Body of pancreas (tissue), 4 donors: ENCODE data around the gene F2R. TPM values are rescaled to one million over a fixed set of nuclear protein-coding genes. Genes with fewer than 3 reads are reported as not detected.
A peak's percentile ranks its signal among the peaks of the same experiment; 100 is the strongest.

ENCODE experiments used
- ATAC-seq: fragments of 150-250 bp; one replicate; pipeline ENCODE4 v1.9.1; 2016
- DNase-seq, 4 donors: peaks; one replicate each; pipeline ENCODE4 v3.0.0-alpha.2; 2019
- H3K27ac ChIP-seq, 4 donors: fragments of 200-600 bp; sonication (generic); 1 replicate in 3 of 4; 2 replicates in 1 of 4; pipeline versions ENCODE4 v1.5.1 to v1.6.1; 2016 to 2019; ENCODE audit warnings: mild to moderate bottlenecking in 1 of 4, mixed read lengths in 1 of 4, moderate library complexity in 1 of 4
- H3K27me3 ChIP-seq, 2 donors: fragments of 200-600 bp; sonication (generic); one replicate each; pipeline ENCODE4 v1.6.0; 2016; ENCODE audit warnings: mild to moderate bottlenecking in 1 of 2
- H3K36me3 ChIP-seq, 2 donors: fragments of 200-600 bp; sonication (generic); replicated peaks in 1 of 2; 2 replicates each; pipeline ENCODE4 v1.5.1; 2016; ENCODE audit warnings: low read depth in 2 of 2; ENCODE audit not compliant: insufficient read depth in 1 of 2
- H3K4me1 ChIP-seq: fragments of 200-600 bp; sonication (generic); one replicate; pipeline ENCODE4 v1.6.0; 2016
- H3K4me3 ChIP-seq, 2 donors: fragments of 200-600 bp; sonication (generic); 1 replicate in 1 of 2; 2 replicates in 1 of 2; pipeline ENCODE4 v1.5.1; 2016 to 2019
- H3K9me3 ChIP-seq, 3 donors: fragments of 200-600 bp; sonication (generic); 1 replicate in 2 of 3; 2 replicates in 1 of 3; pipeline ENCODE4 v1.5.1; 2016
- POLR2A ChIP-seq, 3 donors: fragments of 450-650 bp; IDR thresholded peaks; one replicate each; pipeline ENCODE4 v1.6.1; 2016; ENCODE audit warnings: antibody characterized with exemption in 3 of 3, mild to moderate bottlenecking in 2 of 3
- WGBS, 2 donors: methylation state at CpG; one replicate each; pipeline ENCODE4 v1.1.5; 2017; 5-methylcytosine and 5-hydroxymethylcytosine counted together
- intact Hi-C: fragments of 100-400 bp; cut with DNase I; formaldehyde crosslinking; loops from one replicate; pipeline ENCODE4 v1.15.1; 2023
- total RNA-seq, 2 donors: library from RNA; depleted of rRNA; stranded (reverse); fragments of >200 nt; gene quantifications; one replicate each; pipeline ENCODE4 v1.1.0, GENCODE V29; 2016
- TF ChIP-seq, protein P1 (sequence below), 7 experiments: fragments of 450-650 bp in 4 of 7; fragments of 200-600 bp in 3 of 7; sonication (generic) in 3 of 7; IDR thresholded peaks; one replicate each; pipeline ENCODE4 v1.5.1; 2016 to 2019; ENCODE audit warnings: antibody characterized with exemption in 7 of 7

The F2R gene
- total RNA-seq, 2 donors from 2014 or later: 2.3 to 13.0 TPM

- Histone ChIP-seq H3K4me3 (no peak overlapping the region), H3K27me3 (no peaks in the 10 kb centered on the region), H3K36me3 (no peaks in the 10 kb centered on the region), H3K27ac (no peak overlapping the region), H3K9me3 (peaks cover 0 to 14% (median 0%) of the 10 kb centered on the region in 3 donors), H3K4me1 (no peaks in the 10 kb centered on the region)
- intact Hi-C loops: no loop called here
- WGBS, 2 donors: 64 to 79% methylated on average over 5 of the region's 5 CpGs
- DNase-seq: no peak
- TF ChIP-seq POLR2A (IDR thresholded peaks at IDR 0.05): no peak
- TF ChIP-seq, protein P1, sequence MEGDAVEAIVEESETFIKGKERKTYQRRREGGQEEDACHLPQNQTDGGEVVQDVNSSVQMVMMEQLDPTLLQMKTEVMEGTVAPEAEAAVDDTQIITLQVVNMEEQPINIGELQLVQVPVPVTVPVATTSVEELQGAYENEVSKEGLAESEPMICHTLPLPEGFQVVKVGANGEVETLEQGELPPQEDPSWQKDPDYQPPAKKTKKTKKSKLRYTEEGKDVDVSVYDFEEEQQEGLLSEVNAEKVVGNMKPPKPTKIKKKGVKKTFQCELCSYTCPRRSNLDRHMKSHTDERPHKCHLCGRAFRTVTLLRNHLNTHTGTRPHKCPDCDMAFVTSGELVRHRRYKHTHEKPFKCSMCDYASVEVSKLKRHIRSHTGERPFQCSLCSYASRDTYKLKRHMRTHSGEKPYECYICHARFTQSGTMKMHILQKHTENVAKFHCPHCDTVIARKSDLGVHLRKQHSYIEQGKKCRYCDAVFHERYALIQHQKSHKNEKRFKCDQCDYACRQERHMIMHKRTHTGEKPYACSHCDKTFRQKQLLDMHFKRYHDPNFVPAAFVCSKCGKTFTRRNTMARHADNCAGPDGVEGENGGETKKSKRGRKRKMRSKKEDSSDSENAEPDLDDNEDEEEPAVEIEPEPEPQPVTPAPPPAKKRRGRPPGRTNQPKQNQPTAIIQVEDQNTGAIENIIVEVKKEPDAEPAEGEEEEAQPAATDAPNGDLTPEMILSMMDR (IDR thresholded peaks at IDR 0.05): no peak
- ATAC-seq: no peak
These were observed 13.7 kb downstream of the F2R start for GRCh38 chr5:76729373-76730290.

DNA sequence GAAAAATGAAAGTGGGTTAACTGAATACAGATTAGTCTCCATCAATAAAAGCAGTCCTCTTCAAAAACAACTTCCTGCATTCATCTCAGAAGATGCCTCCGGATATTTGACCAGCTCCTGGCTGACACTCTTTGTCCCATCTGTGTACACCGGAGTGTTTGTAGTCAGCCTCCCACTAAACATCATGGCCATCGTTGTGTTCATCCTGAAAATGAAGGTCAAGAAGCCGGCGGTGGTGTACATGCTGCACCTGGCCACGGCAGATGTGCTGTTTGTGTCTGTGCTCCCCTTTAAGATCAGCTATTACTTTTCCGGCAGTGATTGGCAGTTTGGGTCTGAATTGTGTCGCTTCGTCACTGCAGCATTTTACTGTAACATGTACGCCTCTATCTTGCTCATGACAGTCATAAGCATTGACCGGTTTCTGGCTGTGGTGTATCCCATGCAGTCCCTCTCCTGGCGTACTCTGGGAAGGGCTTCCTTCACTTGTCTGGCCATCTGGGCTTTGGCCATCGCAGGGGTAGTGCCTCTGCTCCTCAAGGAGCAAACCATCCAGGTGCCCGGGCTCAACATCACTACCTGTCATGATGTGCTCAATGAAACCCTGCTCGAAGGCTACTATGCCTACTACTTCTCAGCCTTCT, 16.6 kb downstream of the F2R start:
- WGBS, 2 donors: 80 to 82% methylated on average over 15 of the region's 15 CpGs
- no peaks in the 10 kb centered on the region for H3K27me3 ChIP-seq
- intact Hi-C loops: no loop called here
- DNase-seq (no peak), ATAC-seq (no peak)
- TF ChIP-seq POLR2A (IDR thresholded peaks at IDR 0.05): no peak
- TF ChIP-seq, protein P1 (IDR thresholded peaks at IDR 0.05): no peak
- no peaks in the 10 kb centered on the region for H3K36me3 ChIP-seq
- peaks cover 0 to 14% (median 0%) of the 10 kb centered on the region in 3 donors for H3K9me3 ChIP-seq
- H3K4me3 ChIP-seq: no peak overlapping the region
- no peaks in the 10 kb centered on the region for H3K4me1 ChIP-seq
- H3K27ac ChIP-seq: no peak overlapping the region

- Histone ChIP-seq H3K27ac (no peak overlapping the region), H3K27me3 (no peaks in the 10 kb centered on the region), H3K36me3 (no peaks in the 10 kb centered on the region), H3K4me1 (no peaks in the 10 kb centered on the region), H3K4me3 (no peak overlapping the region), H3K9me3 (peaks cover 0 to 14% (median 0%) of the 10 kb centered on the region in 3 donors)
- DNase-seq (peak in 1 of 4 donors; percentile 32), ATAC-seq (no peak)
- 78 to 83% methylated on average over 13 of the region's 13 CpGs for WGBS, 2 donors
- TF ChIP-seq POLR2A (IDR thresholded peaks at IDR 0.05): no peak
- TF ChIP-seq, protein P1 (IDR thresholded peaks at IDR 0.05): no peak
- intact Hi-C loops: no loop called here
These were observed 17.1 kb downstream of the F2R start for GRCh38 chr5:76733049-76733417.

GRCh38 chr5:76735762-76736545, 20.0 kb downstream of the F2R start:
- no peak overlapping the region for H3K4me3 ChIP-seq
- 67 to 75% methylated on average over 4 of the region's 4 CpGs for WGBS, 2 donors

More at GRCh38 chr5:76735762-76736545, 20.0 kb downstream of the F2R start:
- no peaks in the 10 kb centered on the region for H3K9me3 ChIP-seq
- intact Hi-C loops: no loop called here
- DNase-seq (no peak), ATAC-seq (no peak)
- no peaks in the 10 kb centered on the region for H3K36me3 ChIP-seq
- TF ChIP-seq, protein P1 (IDR thresholded peaks at IDR 0.05): no peak
- TF ChIP-seq POLR2A (IDR thresholded peaks at IDR 0.05): no peak
- H3K27ac ChIP-seq: no peak overlapping the region
- no peaks in the 10 kb centered on the region for H3K27me3 ChIP-seq
- no peaks in the 10 kb centered on the region for H3K4me1 ChIP-seq
